Spinal cord (tissue), 10 donors: ENCODE results near the gene XYLT1. TPM values are rescaled to one million over a fixed set of nuclear protein-coding genes. Genes with fewer than 3 reads are reported as not detected.

ENCODE experiments used
- DNase-seq, 6 donors: peaks; one replicate each; pipeline versions ENCODE4 v3.0.0 to v3.0.0-alpha.2; 2013 to 2015; ENCODE audit warnings: low spot score in 6 of 6, low read depth in 4 of 6
- H3K27ac ChIP-seq: one replicate; pipeline ENCODE4 v1.5.1; 2013; ENCODE audit warnings: low read depth, low read length, control low read depth
- H3K27me3 ChIP-seq: one replicate; pipeline ENCODE4 v1.6.1; 2013; ENCODE audit warnings: low read length; ENCODE audit not compliant: control insufficient read depth, insufficient read depth
- H3K36me3 ChIP-seq: one replicate; pipeline ENCODE4 v1.6.1; 2013; ENCODE audit warnings: low read length; ENCODE audit not compliant: control insufficient read depth, insufficient read depth
- H3K4me1 ChIP-seq: one replicate; pipeline ENCODE4 v1.6.1; 2013; ENCODE audit warnings: low read length; ENCODE audit not compliant: control insufficient read depth, insufficient read depth
- H3K4me3 ChIP-seq: one replicate; pipeline ENCODE4 v1.5.1; 2013; ENCODE audit warnings: low read depth, low read length, control low read depth
- H3K9me3 ChIP-seq: one replicate; pipeline ENCODE4 v1.6.1; 2013; ENCODE audit warnings: low read length; ENCODE audit not compliant: control insufficient read depth, insufficient read depth
- WGBS: methylation state at CpG from one replicate; pipeline ENCODE4 v1.1.5; 2013; ENCODE audit warnings: missing lambda C conversion rate; ENCODE audit not compliant: insufficient coverage; 5-methylcytosine and 5-hydroxymethylcytosine counted together
- long read RNA-seq, 4 donors: transcript quantifications; one replicate each; lab custom pipeline, GENCODE V29; 2026
- polyA plus RNA-seq, 2 donors: library from polyadenylated mRNA; unstranded; fragments of 120-200 nt; gene quantifications; one replicate each; pipeline ENCODE4 v1.2.1, GENCODE V29; 2013; ENCODE audit not compliant: insufficient read length in 2 of 2
- total RNA-seq, 2 donors: library from RNA; depleted of rRNA in 1 of 2; stranded (reverse); fragments of 120-200 nt in 1 of 2; fragments of >200 nt in 1 of 2; gene quantifications; one replicate each; pipeline versions ENCODE4 v1.2.3 to v1.2.4, GENCODE V29; 2013 to 2014
- donor health status: healthy.

XYLT1 gene
- total RNA-seq (10 to 100 TPM; 13.0 to 17.0 TPM), polyA plus RNA-seq (10 to 100 TPM; 14.0 to 16.4 TPM)
- long read RNA-seq, donor 1, full-length matches to known transcripts: 2 of 2 reads
- long read RNA-seq, donor 1, partial matches to known transcripts: 0 of 2 reads
- long read RNA-seq, donor 1, other reads (novel, unspliced or antisense): 0 of 2 reads
- long read RNA-seq, donor 2: 0 reads
- long read RNA-seq, donor 3, full-length matches to known transcripts: 1 of 1 reads
- long read RNA-seq, donor 3, partial matches to known transcripts: 0 of 1 reads
- long read RNA-seq, donor 3, other reads (novel, unspliced or antisense): 0 of 1 reads
- long read RNA-seq, donor 4: 0 reads

GRCh38 chr16:17470908-17471718 lies at the start of gene XYLT1:
Gene XYLT1, minus strand, starts transcription at chr16:17470960. Its CDS starts 164 bp downstream, at chr16:17470796.
- Histone ChIP-seq H3K27ac (no peak within 1 kb of the TSS), H3K36me3 (no peaks in the 10 kb centered on the region), H3K9me3 (no peaks in the 10 kb centered on the region), H3K4me3 (peak within 1 kb of the TSS; percentile 71), H3K4me1 (peaks cover 52% of the 10 kb centered on the region), H3K27me3 (peaks cover 3% of the 10 kb centered on the region)
- WGBS: 4% methylated on average over 31 of the region's 36 CpGs
- DNase-seq: peak in 3 of 6 donors; percentile 60 to 88 (median 88)

- DNase-seq: no peak
- Histone ChIP-seq H3K27ac (no peak overlapping the region), H3K36me3 (no peaks in the 10 kb centered on the region), H3K9me3 (no peaks in the 10 kb centered on the region), H3K4me3 (no peak overlapping the region), H3K4me1 (no peaks in the 10 kb centered on the region), H3K27me3 (no peaks in the 10 kb centered on the region)
- no CpG with 5 or more reads among the region's 3 CpGs for WGBS
Measured at GRCh38 chr16:17520111-17520510, 49.4 kb upstream of the XYLT1 start.

GRCh38 chr16:17519101-17519955 lies 48.6 kb upstream of the XYLT1 start:
- H3K36me3 ChIP-seq: no peaks in the 10 kb centered on the region
- peak in 1 of 6 donors; percentile 15 for DNase-seq
- no peaks in the 10 kb centered on the region for H3K4me1 ChIP-seq
- H3K4me3 ChIP-seq: no peak overlapping the region
- no peak overlapping the region for H3K27ac ChIP-seq
- no peaks in the 10 kb centered on the region for H3K27me3 ChIP-seq
- no peaks in the 10 kb centered on the region for H3K9me3 ChIP-seq
- 96% methylated on average over 4 of the region's 9 CpGs for WGBS

- Histone ChIP-seq H3K36me3 (no peaks in the 10 kb centered on the region), H3K27ac (no peak overlapping the region), H3K27me3 (no peaks in the 10 kb centered on the region), H3K9me3 (no peaks in the 10 kb centered on the region), H3K4me1 (no peaks in the 10 kb centered on the region), H3K4me3 (no peak overlapping the region)
- DNase-seq: no peak
- no CpG with 5 or more reads among the region's 3 CpGs for WGBS
Measured at GRCh38 chr16:17518441-17518840, 47.7 kb upstream of the XYLT1 start.

GRCh38 chr16:17515421-17516210 lies 44.9 kb upstream of the XYLT1 start:
- H3K27ac ChIP-seq: no peak overlapping the region
- DNase-seq: no peak
- no peaks in the 10 kb centered on the region for H3K36me3 ChIP-seq
- H3K4me1 ChIP-seq: no peaks in the 10 kb centered on the region
- H3K27me3 ChIP-seq: no peaks in the 10 kb centered on the region
- no peaks in the 10 kb centered on the region for H3K9me3 ChIP-seq
- no peak overlapping the region for H3K4me3 ChIP-seq
- 96% methylated on average over 5 of the region's 10 CpGs for WGBS

- no peaks in the 10 kb centered on the region for H3K9me3 ChIP-seq
- no peak overlapping the region for H3K27ac ChIP-seq
- WGBS: 83% methylated on average over 6 of the region's 6 CpGs
- H3K36me3 ChIP-seq: no peaks in the 10 kb centered on the region
- H3K4me3 ChIP-seq: no peak overlapping the region
- no peaks in the 10 kb centered on the region for H3K4me1 ChIP-seq
- H3K27me3 ChIP-seq: no peaks in the 10 kb centered on the region
- DNase-seq: no peak
Measured at GRCh38 chr16:17512636-17513220, 42.0 kb upstream of the XYLT1 start.

- H3K27ac ChIP-seq: no peak overlapping the region
- no peaks in the 10 kb centered on the region for H3K27me3 ChIP-seq
- no peaks in the 10 kb centered on the region for H3K4me1 ChIP-seq
- no peak overlapping the region for H3K4me3 ChIP-seq
- H3K9me3 ChIP-seq: no peaks in the 10 kb centered on the region
- no peaks in the 10 kb centered on the region for H3K36me3 ChIP-seq
- DNase-seq: peak in 1 of 6 donors; percentile 37
Measured at GRCh38 chr16:17511340-17511739, 40.6 kb upstream of the XYLT1 start.

- WGBS: no CpG with 5 or more reads among the region's 3 CpGs
- Histone ChIP-seq H3K27me3 (no peaks in the 10 kb centered on the region), H3K27ac (no peak overlapping the region), H3K36me3 (no peaks in the 10 kb centered on the region), H3K9me3 (no peaks in the 10 kb centered on the region), H3K4me3 (no peak overlapping the region), H3K4me1 (no peaks in the 10 kb centered on the region)
- no peak for DNase-seq
Measured at GRCh38 chr16:17510567-17510966, 39.8 kb upstream of the XYLT1 start.
